Glutamatergic neuron (in vitro differentiated cells): ENCODE measurements around the gene SH3PXD2B. TPM values are rescaled to one million over a fixed set of nuclear protein-coding genes. Genes with fewer than 3 reads are reported as not detected.
A peak's percentile ranks its signal among the peaks of the same experiment; 100 is the strongest.

ENCODE experiments used
- DNase-seq: peaks from one replicate; pipeline ENCODE4 v3.0.0; 2022
- H3K27ac Mint-ChIP-seq: one replicate; pipeline ENCODE4 v1.8.0; 2020; ENCODE audit warnings: mild to moderate bottlenecking, mixed read lengths, inconsistent platforms; ENCODE audit not compliant: unreplicated experiment
- H3K27me3 Mint-ChIP-seq: one replicate; pipeline ENCODE4 v1.8.0; 2020; ENCODE audit warnings: mild to moderate bottlenecking, moderate library complexity, mixed read lengths, inconsistent platforms; ENCODE audit not compliant: unreplicated experiment
- H3K36me3 Mint-ChIP-seq: one replicate; pipeline ENCODE4 v1.8.0; 2020; ENCODE audit warnings: mild to moderate bottlenecking, mixed read lengths, inconsistent platforms; ENCODE audit not compliant: unreplicated experiment
- H3K4me1 Mint-ChIP-seq: one replicate; pipeline ENCODE4 v1.8.0; 2020; ENCODE audit warnings: mild to moderate bottlenecking, low read depth, mixed read lengths, inconsistent platforms; ENCODE audit not compliant: unreplicated experiment
- H3K4me3 Mint-ChIP-seq: one replicate; pipeline ENCODE4 v1.8.0; 2020; ENCODE audit warnings: mild to moderate bottlenecking, mixed read lengths, inconsistent platforms; ENCODE audit not compliant: unreplicated experiment
- H3K9me3 Mint-ChIP-seq: one replicate; pipeline ENCODE4 v1.8.0; 2020; ENCODE audit warnings: mild to moderate bottlenecking, moderate library complexity, mixed read lengths, inconsistent platforms; ENCODE audit not compliant: unreplicated experiment
- total RNA-seq: library from RNA; stranded (reverse); fragmentation: NEBNext Ultra II Directional; extraction: Animal tissue kit (Norgen Biotek cat#: 25700); gene quantifications from one replicate; pipeline ENCODE4 v1.2.1, GENCODE V29; 2021; ENCODE audit not compliant: unreplicated experiment
- TF ChIP-seq, protein P1 (sequence below): fragments of 200-600 bp; sonication (generic); IDR thresholded peaks from one replicate; pipeline ENCODE4 v1.5.0; 2021; ENCODE audit not compliant: partially characterized antibody, unreplicated experiment

SH3PXD2B gene
- total RNA-seq, 1 donor from 2014 or later, result 96.8 TPM

DNA sequence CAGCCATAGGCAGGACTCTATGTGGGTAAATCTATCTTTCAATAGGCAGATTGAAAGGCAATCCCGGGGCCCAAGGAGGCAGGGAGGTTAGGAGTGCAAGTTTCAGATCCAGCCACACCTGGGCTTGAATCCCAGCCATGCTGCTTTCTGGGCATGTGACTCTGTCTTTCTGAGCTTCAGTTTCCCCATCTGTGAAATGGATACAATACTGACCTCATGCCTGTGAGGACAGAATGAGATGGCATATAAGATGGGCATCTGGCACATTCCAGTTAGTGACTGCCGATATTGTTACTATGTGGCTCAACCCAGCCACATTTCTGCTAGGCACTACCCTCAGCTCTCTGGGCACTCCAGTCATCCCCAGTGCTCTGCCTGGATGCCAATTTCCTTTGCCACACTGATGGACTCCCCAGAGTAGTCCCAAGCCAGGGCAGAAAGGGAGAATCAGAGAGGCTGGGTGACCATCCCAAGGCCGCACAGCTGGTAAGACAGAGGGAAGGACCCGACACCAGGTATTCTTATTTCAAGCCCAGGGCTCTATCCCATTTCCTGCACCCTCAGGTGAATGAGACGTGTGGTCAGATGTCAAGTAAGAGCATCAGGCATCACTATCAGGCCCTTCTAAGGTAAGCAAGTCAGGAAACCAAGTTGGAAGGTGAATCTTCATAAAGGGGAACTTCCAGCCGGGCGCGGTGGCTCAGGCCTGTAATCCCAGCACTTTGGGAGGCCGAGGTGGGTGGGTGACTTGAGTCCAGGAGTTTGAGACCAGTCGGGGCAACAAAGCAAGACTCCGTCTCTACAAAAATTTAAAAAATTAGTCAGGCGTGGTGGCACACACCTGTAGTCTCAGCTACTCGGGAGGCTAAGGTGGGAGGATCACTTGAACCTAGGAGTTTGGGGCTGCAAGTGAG lies 38.7 kb downstream of the SH3PXD2B start:
- peaks cover 67% of the 10 kb centered on the region for H3K4me1 Mint-ChIP-seq
- TF ChIP-seq, protein P1, sequence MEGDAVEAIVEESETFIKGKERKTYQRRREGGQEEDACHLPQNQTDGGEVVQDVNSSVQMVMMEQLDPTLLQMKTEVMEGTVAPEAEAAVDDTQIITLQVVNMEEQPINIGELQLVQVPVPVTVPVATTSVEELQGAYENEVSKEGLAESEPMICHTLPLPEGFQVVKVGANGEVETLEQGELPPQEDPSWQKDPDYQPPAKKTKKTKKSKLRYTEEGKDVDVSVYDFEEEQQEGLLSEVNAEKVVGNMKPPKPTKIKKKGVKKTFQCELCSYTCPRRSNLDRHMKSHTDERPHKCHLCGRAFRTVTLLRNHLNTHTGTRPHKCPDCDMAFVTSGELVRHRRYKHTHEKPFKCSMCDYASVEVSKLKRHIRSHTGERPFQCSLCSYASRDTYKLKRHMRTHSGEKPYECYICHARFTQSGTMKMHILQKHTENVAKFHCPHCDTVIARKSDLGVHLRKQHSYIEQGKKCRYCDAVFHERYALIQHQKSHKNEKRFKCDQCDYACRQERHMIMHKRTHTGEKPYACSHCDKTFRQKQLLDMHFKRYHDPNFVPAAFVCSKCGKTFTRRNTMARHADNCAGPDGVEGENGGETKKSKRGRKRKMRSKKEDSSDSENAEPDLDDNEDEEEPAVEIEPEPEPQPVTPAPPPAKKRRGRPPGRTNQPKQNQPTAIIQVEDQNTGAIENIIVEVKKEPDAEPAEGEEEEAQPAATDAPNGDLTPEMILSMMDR, result no peak
- no peaks in the 10 kb centered on the region for H3K36me3 Mint-ChIP-seq
- no peak overlapping the region for H3K4me3 Mint-ChIP-seq
- no peak for DNase-seq
- peak overlapping the region; percentile 18 for H3K27ac Mint-ChIP-seq
- peaks cover 14% of the 10 kb centered on the region for H3K27me3 Mint-ChIP-seq
- peaks cover 22% of the 10 kb centered on the region for H3K9me3 Mint-ChIP-seq

DNA sequence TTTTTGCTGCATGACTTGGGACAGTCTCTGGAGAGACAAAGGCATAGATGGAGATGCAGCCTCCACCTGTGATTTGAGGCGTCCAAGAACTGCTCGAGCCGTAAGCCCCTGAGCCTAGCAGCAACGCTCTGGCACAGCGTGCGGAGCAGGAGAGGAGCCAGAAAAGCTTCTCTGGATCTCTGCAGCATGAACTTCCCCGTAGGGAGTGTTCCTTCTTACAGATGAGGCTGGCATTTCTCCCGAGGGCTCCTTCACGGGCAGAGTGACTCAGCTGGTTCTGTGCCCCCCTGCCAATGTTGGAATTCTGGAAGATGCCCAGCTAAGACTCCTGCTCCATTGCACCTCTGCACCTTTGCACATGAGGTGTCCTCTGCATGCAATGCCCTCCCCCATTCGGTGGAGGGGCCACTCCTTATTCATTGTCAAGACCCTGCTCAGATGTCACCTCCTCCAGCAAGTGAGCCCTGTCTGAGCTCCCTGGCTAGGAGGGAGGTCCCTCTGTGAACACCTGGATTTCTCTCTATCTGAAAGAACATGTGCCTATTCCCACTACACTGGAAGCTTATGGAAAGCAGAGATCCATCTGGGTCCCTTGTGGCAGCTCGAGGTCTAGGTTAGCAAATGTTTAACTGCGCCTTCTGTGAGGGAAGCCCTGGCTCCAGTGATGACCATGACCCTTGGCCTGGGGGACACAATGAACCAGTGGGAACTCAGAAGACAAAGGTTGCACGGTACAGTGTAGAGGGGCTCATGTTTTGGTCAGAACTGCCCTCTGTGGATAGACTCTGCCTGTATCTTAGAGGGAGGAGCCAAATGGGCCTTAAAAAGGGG lies 39.6 kb downstream of the SH3PXD2B start:
- Mint-ChIP-seq H3K36me3 (no peaks in the 10 kb centered on the region), H3K27ac (peak overlapping the region; percentile 18), H3K9me3 (peaks cover 18% of the 10 kb centered on the region), H3K4me3 (no peak overlapping the region), H3K27me3 (peaks cover 10% of the 10 kb centered on the region), H3K4me1 (peaks cover 58% of the 10 kb centered on the region)
- DNase-seq, result no peak
- TF ChIP-seq, protein P1, result no peak

DNA sequence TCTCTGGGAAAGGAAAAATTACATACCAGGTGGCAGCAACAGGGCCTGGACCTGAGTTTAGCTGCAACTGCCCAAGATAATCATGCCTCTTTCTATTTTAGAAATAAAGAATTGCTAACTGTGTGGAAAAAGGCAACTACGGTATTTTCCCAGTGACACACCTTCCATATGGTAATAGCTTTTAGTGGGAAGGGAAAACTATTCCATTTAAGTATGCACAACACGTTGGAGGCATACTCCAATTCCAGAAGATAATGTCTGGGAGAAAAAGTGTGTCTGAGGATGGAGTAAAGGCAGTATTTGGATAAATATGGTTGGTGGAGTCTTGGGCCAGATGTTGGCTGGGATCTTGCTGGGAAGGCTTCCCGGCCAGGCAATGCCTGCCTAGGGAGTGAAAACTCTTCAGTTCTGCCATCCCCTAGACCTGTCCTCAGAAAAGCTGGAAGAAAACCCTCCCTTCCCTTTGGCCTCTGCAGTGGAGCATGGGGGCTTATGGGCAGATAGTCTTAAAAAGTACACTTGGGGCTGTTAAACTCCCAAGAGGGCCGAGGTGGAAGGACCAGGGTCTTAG lies 40.6 kb downstream of the SH3PXD2B start:
- Mint-ChIP-seq H3K27ac (peak overlapping the region; percentile 83), H3K9me3 (peaks cover 11% of the 10 kb centered on the region), H3K27me3 (peaks cover 4% of the 10 kb centered on the region), H3K4me3 (peak overlapping the region; percentile 36), H3K4me1 (peaks cover 49% of the 10 kb centered on the region), H3K36me3 (no peaks in the 10 kb centered on the region)
- DNase-seq, result no peak
- TF ChIP-seq, protein P1, result no peak

DNA sequence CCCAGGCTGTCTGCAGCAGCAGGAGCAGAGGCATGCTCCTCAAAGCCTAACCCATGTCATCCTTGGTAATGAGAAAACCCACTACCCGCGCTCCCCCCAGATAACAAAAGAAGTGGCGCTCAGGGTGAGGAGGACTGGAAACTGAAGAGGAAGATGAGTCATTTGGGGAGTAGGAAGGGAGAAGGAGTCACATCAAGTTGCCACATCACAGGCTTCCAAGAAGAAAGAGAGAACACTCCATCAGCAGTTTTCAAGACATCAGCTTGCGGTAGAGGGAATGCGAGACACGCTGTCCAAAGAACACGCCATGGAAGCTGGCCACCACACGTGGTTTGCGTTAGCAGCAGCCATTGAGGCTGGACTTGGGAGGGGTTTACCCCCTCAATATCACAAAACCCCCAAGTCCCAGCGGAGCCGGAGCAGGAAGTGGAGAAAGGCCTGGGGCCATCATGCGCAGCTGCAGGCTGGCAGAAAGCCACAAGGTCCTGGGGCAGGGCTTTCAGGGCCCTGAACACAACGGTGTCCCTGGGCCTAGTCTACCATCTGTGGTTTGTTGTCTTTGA lies 41.5 kb downstream of the SH3PXD2B start:
- H3K4me3 Mint-ChIP-seq, result no peak overlapping the region
- H3K27ac Mint-ChIP-seq, result peak overlapping the region; percentile 88
- no peak for DNase-seq
- H3K4me1 Mint-ChIP-seq, result peaks cover 44% of the 10 kb centered on the region
- no peaks in the 10 kb centered on the region for H3K36me3 Mint-ChIP-seq
- H3K9me3 Mint-ChIP-seq, result peaks cover 10% of the 10 kb centered on the region
- peaks cover 2% of the 10 kb centered on the region for H3K27me3 Mint-ChIP-seq
- TF ChIP-seq, protein P1, result no peak
